DMS153 treated with DMSO at 0.1 percent for 48 hours (cell line): ENCODE data around the gene ZNF467.

Source experiments
- DNase-seq: peaks from one replicate; lab custom pipeline; 2025; ENCODE audit not compliant: unreplicated experiment; lab: John Stamatoyannopoulos, UW

ZNF467 gene

GRCh38 chr7:149809215-149809614, 35.8 kb upstream of the ZNF467 start:
- DNase-seq, result no peak

- no peak for DNase-seq
Observed at GRCh38 chr7:149808311-149808710, 34.9 kb upstream of the ZNF467 start.

GRCh38 chr7:149806726-149807125, 33.3 kb upstream of the ZNF467 start:
- no peak for DNase-seq

- DNase-seq, result no peak
Observed at GRCh38 chr7:149804106-149804505, 30.7 kb upstream of the ZNF467 start.

GRCh38 chr7:149803551-149804074, 30.2 kb upstream of the ZNF467 start:
- no peak for DNase-seq

- DNase-seq, result no peak
Observed at GRCh38 chr7:149802966-149803365, 29.6 kb upstream of the ZNF467 start.

GRCh38 chr7:149801816-149802215, 28.4 kb upstream of the ZNF467 start:
- no peak for DNase-seq

- no peak for DNase-seq
Observed at GRCh38 chr7:149801002-149801566, 27.7 kb upstream of the ZNF467 start.

GRCh38 chr7:149800169-149800555, 26.8 kb upstream of the ZNF467 start:
- DNase-seq, result no peak

- DNase-seq, result no peak
Observed at GRCh38 chr7:149799397-149800168, 26.2 kb upstream of the ZNF467 start.

- no peak for DNase-seq
Observed at GRCh38 chr7:149797771-149798170, 24.4 kb upstream of the ZNF467 start.

- no peak for DNase-seq
Observed at GRCh38 chr7:149796287-149796860, 23.0 kb upstream of the ZNF467 start.

GRCh38 chr7:149795126-149795525, 21.7 kb upstream of the ZNF467 start:
- no peak for DNase-seq

GRCh38 chr7:149794661-149795060, 21.3 kb upstream of the ZNF467 start:
- DNase-seq, result no peak

GRCh38 chr7:149793261-149793660, 19.9 kb upstream of the ZNF467 start:
- no peak for DNase-seq

GRCh38 chr7:149792220-149792595, 18.8 kb upstream of the ZNF467 start:
- DNase-seq, result no peak

- DNase-seq, result no peak
Observed at GRCh38 chr7:149791411-149792219, 18.2 kb upstream of the ZNF467 start.

GRCh38 chr7:149790754-149791360, 17.5 kb upstream of the ZNF467 start:
- DNase-seq, result no peak

GRCh38 chr7:149790146-149790548, 16.8 kb upstream of the ZNF467 start:
- no peak for DNase-seq

- no peak for DNase-seq
Observed at GRCh38 chr7:149789101-149789500, 15.7 kb upstream of the ZNF467 start.

- DNase-seq, result no peak
Observed at GRCh38 chr7:149788300-149788851, 15.0 kb upstream of the ZNF467 start.
